G401.6 (cell line): ENCODE results near the gene CLDN24.

Source experiments
- FAIRE-seq: peaks from 2 replicates; lab custom pipeline; 2012; peaks lifted over from hg19 to GRCh38; lab: Jason Lieb, UNC

CLDN24 gene

GRCh38 chr4:183321079-183321478 is 1.1 kb downstream of the CLDN24 start:
- no peak for FAIRE-seq

- no peak for FAIRE-seq
Observed at GRCh38 chr4:183320211-183321059, 1.8 kb downstream of the CLDN24 start, which contains the start of gene CLDN22. Gene CLDN22 (minus strand): TSS chr4:183320276. CDS start chr4:183320218, 58 bp downstream.

GRCh38 chr4:183318656-183319055 is 3.6 kb downstream of the CLDN24 start:
- FAIRE-seq = no peak

- no peak for FAIRE-seq
Observed at GRCh38 chr4:183314806-183315205, 7.4 kb downstream of the CLDN24 start.

GRCh38 chr4:183314336-183314735 is 7.9 kb downstream of the CLDN24 start:
- FAIRE-seq = no peak

- no peak for FAIRE-seq
Observed at GRCh38 chr4:183312841-183313240, 9.4 kb downstream of the CLDN24 start.

GRCh38 chr4:183306811-183307210 is 15.4 kb downstream of the CLDN24 start:
- no peak for FAIRE-seq

GRCh38 chr4:183304538-183304937 is 17.7 kb downstream of the CLDN24 start:
- FAIRE-seq = no peak

- no peak for FAIRE-seq
Observed at GRCh38 chr4:183304067-183304466, 18.2 kb downstream of the CLDN24 start.

- no peak for FAIRE-seq
Observed at GRCh38 chr4:183303301-183303700, 18.9 kb downstream of the CLDN24 start.

GRCh38 chr4:183300655-183301054 is 21.6 kb downstream of the CLDN24 start:
- FAIRE-seq = no peak

- FAIRE-seq = no peak
Observed at GRCh38 chr4:183300070-183300469, 22.2 kb downstream of the CLDN24 start.

GRCh38 chr4:183299464-183299863 is 22.8 kb downstream of the CLDN24 start:
- no peak for FAIRE-seq

- FAIRE-seq = no peak
Observed at GRCh38 chr4:183297675-183298074, 24.6 kb downstream of the CLDN24 start.

GRCh38 chr4:183295711-183296110 is 26.5 kb downstream of the CLDN24 start:
- no peak for FAIRE-seq

- no peak for FAIRE-seq
Observed at GRCh38 chr4:183291070-183291469, 31.2 kb downstream of the CLDN24 start.

- no peak for FAIRE-seq
Observed at GRCh38 chr4:183289688-183290087, 32.5 kb downstream of the CLDN24 start.

- no peak for FAIRE-seq
Observed at GRCh38 chr4:183288955-183289354, 33.3 kb downstream of the CLDN24 start.

- no peak for FAIRE-seq
Observed at GRCh38 chr4:183287677-183288076, 34.5 kb downstream of the CLDN24 start.

- FAIRE-seq = no peak
Observed at GRCh38 chr4:183287309-183287659, 34.9 kb downstream of the CLDN24 start.

- no peak for FAIRE-seq
Observed at GRCh38 chr4:183286590-183287308, 35.5 kb downstream of the CLDN24 start.

GRCh38 chr4:183285886-183286285 is 36.3 kb downstream of the CLDN24 start:
- no peak for FAIRE-seq

GRCh38 chr4:183284965-183285364 is 37.3 kb downstream of the CLDN24 start:
- FAIRE-seq = no peak
